CD4-positive, CD25-positive, alpha-beta regulatory T cell (primary cell): Measurements from ENCODE around the gene EBF4. TPM values are rescaled to one million over a fixed set of nuclear protein-coding genes. Genes with fewer than 3 reads are reported as not detected.

Experiments used
- ATAC-seq, 2 donors: fragments of 150-1000 bp; cut with Tn5 transposase; one replicate each; pipeline ENCODE4 v1.10.0; 2021; ENCODE audit warnings: low read depth in 2 of 2, moderate number of reproducible peaks in 2 of 2, moderate library complexity in 1 of 2
- DNase-seq, 3 donors: peaks; one replicate each; pipeline versions ENCODE4 v3.0.0 to v3.0.0-alpha.2; 2012 to 2022; ENCODE audit warnings: mixed read lengths in 1 of 3
- H3K27ac ChIP-seq: one replicate; pipeline ENCODE4 v1.7.0; 2013; ENCODE audit warnings: mild to moderate bottlenecking, low read length; ENCODE audit not compliant: insufficient read depth, poor library complexity, severe bottlenecking
- H3K27me3 ChIP-seq: one replicate; pipeline ENCODE4 v1.7.0; 2013; ENCODE audit warnings: low read length; ENCODE audit not compliant: control insufficient read depth, insufficient read depth
- H3K36me3 ChIP-seq: one replicate; pipeline ENCODE4 v1.7.0; 2013; ENCODE audit warnings: mild to moderate bottlenecking, low read length, moderate library complexity; ENCODE audit not compliant: control insufficient read depth, insufficient read depth
- H3K4me1 ChIP-seq: 2 replicates; pipeline ENCODE4 v1.7.0; 2013; ENCODE audit warnings: mild to moderate bottlenecking, low read length; ENCODE audit not compliant: insufficient read depth, control insufficient read depth, poor library complexity, severe bottlenecking
- H3K4me3 ChIP-seq: one replicate; pipeline ENCODE4 v1.7.0; 2013; ENCODE audit warnings: low read depth, mild to moderate bottlenecking, low read length, moderate library complexity
- H3K9me3 ChIP-seq, 2 experiments: 1 replicate in 1 of 2; 2 replicates in 1 of 2; pipeline ENCODE4 v1.7.0; 2013; ENCODE audit warnings: low read length in 2 of 2, mild to moderate bottlenecking in 1 of 2, moderate library complexity in 1 of 2; ENCODE audit not compliant: control insufficient read depth in 2 of 2
- H3K27ac Mint-ChIP-seq, 3 donors: one replicate each; pipeline ENCODE4 v1.8.0; 2020 to 2022; ENCODE audit warnings: mild to moderate bottlenecking in 3 of 3, mixed read lengths in 3 of 3, moderate library complexity in 2 of 3
- H3K27me3 Mint-ChIP-seq: one replicate; pipeline ENCODE4 v1.8.0; 2022; ENCODE audit warnings: mild to moderate bottlenecking, mixed read lengths
- H3K36me3 Mint-ChIP-seq: one replicate; pipeline ENCODE4 v1.8.0; 2020; ENCODE audit warnings: mixed read lengths
- H3K4me1 Mint-ChIP-seq, 4 donors: one replicate each; pipeline ENCODE4 v1.8.0; 2020 to 2022; ENCODE audit warnings: mixed read lengths in 4 of 4, mild to moderate bottlenecking in 1 of 4
- H3K4me3 Mint-ChIP-seq, 4 donors: one replicate each; pipeline ENCODE4 v1.8.0; 2020 to 2022; ENCODE audit warnings: mild to moderate bottlenecking in 4 of 4, mixed read lengths in 4 of 4, moderate library complexity in 3 of 4
- H3K9me3 Mint-ChIP-seq, 7 donors: one replicate each; pipeline ENCODE4 v1.8.0; 2020 to 2022; ENCODE audit warnings: mixed read lengths in 7 of 7, mild to moderate bottlenecking in 3 of 7, moderate library complexity in 2 of 7
- polyA plus RNA-seq, 4 donors: library from polyadenylated mRNA; unstranded; fragments of 300-500 nt; fragmentation: Illumina TruSeq; gene quantifications; one replicate each; pipeline ENCODE4 v1.2.3, GENCODE V29; 2021
- total RNA-seq: library from RNA; stranded (reverse); gene quantifications from one replicate; pipeline ENCODE4 v1.2.3, GENCODE V29; 2022

EBF4 gene
- total and polyA plus RNA-seq, 5 donors from 2014 or later, result 0.36 to 1.8 (median 0.76) TPM; not detected in 2

GRCh38 chr20:2706688-2707352 lies 14.2 kb downstream of the EBF4 start:
- H3K36me3 ChIP-seq, result no peaks in the 10 kb centered on the region
- peaks cover 1% of the 10 kb centered on the region for H3K27me3 ChIP-seq
- H3K27ac ChIP-seq, result no peak overlapping the region
- no peak for ATAC-seq
- H3K4me3 Mint-ChIP-seq, result no peak overlapping the region
- H3K4me1 Mint-ChIP-seq, result no peaks in the 10 kb centered on the region
- H3K9me3 Mint-ChIP-seq, result no peaks in the 10 kb centered on the region
- no peak overlapping the region for H3K4me3 ChIP-seq
- H3K27ac Mint-ChIP-seq, result no peak overlapping the region
- no peak for DNase-seq
- H3K27me3 Mint-ChIP-seq, result peaks cover 26% of the 10 kb centered on the region
- no peaks in the 10 kb centered on the region for H3K9me3 ChIP-seq
- H3K36me3 Mint-ChIP-seq, result no peaks in the 10 kb centered on the region
- no peaks in the 10 kb centered on the region for H3K4me1 ChIP-seq

- Mint-ChIP-seq H3K27ac (no peak overlapping the region), H3K4me1 (no peaks in the 10 kb centered on the region), H3K9me3 (no peaks in the 10 kb centered on the region), H3K27me3 (peaks cover 22% of the 10 kb centered on the region), H3K36me3 (no peaks in the 10 kb centered on the region), H3K4me3 (no peak overlapping the region)
- no peaks in the 10 kb centered on the region for H3K4me1 ChIP-seq
- no peaks in the 10 kb centered on the region for H3K36me3 ChIP-seq
- ATAC-seq (no peak), DNase-seq (no peak)
- H3K27me3 ChIP-seq, result peaks cover 8% of the 10 kb centered on the region
- H3K27ac ChIP-seq, result no peak overlapping the region
- H3K4me3 ChIP-seq, result no peak overlapping the region
- no peaks in the 10 kb centered on the region for H3K9me3 ChIP-seq
Observed at GRCh38 chr20:2707353-2708072, 14.9 kb downstream of the EBF4 start.

GRCh38 chr20:2708073-2708415 lies 15.5 kb downstream of the EBF4 start:
- no peak overlapping the region for H3K27ac Mint-ChIP-seq
- DNase-seq (no peak), ATAC-seq (no peak)
- Histone ChIP-seq H3K9me3 (no peaks in the 10 kb centered on the region), H3K4me3 (no peak overlapping the region), H3K27ac (no peak overlapping the region), H3K27me3 (peaks cover 12% of the 10 kb centered on the region), H3K4me1 (no peaks in the 10 kb centered on the region), H3K36me3 (no peaks in the 10 kb centered on the region)
- H3K9me3 Mint-ChIP-seq, result no peaks in the 10 kb centered on the region
- no peaks in the 10 kb centered on the region for H3K4me1 Mint-ChIP-seq
- H3K4me3 Mint-ChIP-seq, result no peak overlapping the region
- H3K27me3 Mint-ChIP-seq, result peaks cover 22% of the 10 kb centered on the region
- no peaks in the 10 kb centered on the region for H3K36me3 Mint-ChIP-seq

- Mint-ChIP-seq H3K9me3 (no peaks in the 10 kb centered on the region), H3K4me3 (no peak overlapping the region), H3K27ac (no peak overlapping the region), H3K36me3 (no peaks in the 10 kb centered on the region), H3K4me1 (no peaks in the 10 kb centered on the region), H3K27me3 (peaks cover 22% of the 10 kb centered on the region)
- H3K4me3 ChIP-seq, result no peak overlapping the region
- no peaks in the 10 kb centered on the region for H3K4me1 ChIP-seq
- no peak for DNase-seq
- no peak for ATAC-seq
- no peak overlapping the region for H3K27ac ChIP-seq
- H3K9me3 ChIP-seq, result no peaks in the 10 kb centered on the region
- peaks cover 12% of the 10 kb centered on the region for H3K27me3 ChIP-seq
- H3K36me3 ChIP-seq, result no peaks in the 10 kb centered on the region
Observed at GRCh38 chr20:2708665-2709064, 16.1 kb downstream of the EBF4 start.

GRCh38 chr20:2709205-2709981 lies 16.8 kb downstream of the EBF4 start:
- Histone ChIP-seq H3K27me3 (peaks cover 12% of the 10 kb centered on the region), H3K4me3 (no peak overlapping the region), H3K36me3 (no peaks in the 10 kb centered on the region), H3K4me1 (no peaks in the 10 kb centered on the region), H3K9me3 (no peaks in the 10 kb centered on the region), H3K27ac (no peak overlapping the region)
- Mint-ChIP-seq H3K27ac (no peak overlapping the region), H3K4me1 (no peaks in the 10 kb centered on the region), H3K9me3 (no peaks in the 10 kb centered on the region), H3K36me3 (no peaks in the 10 kb centered on the region), H3K27me3 (peaks cover 19% of the 10 kb centered on the region), H3K4me3 (no peak overlapping the region)
- ATAC-seq (no peak), DNase-seq (no peak)

- H3K4me3 Mint-ChIP-seq, result no peak overlapping the region
- no peaks in the 10 kb centered on the region for H3K36me3 Mint-ChIP-seq
- Histone ChIP-seq H3K4me1 (no peaks in the 10 kb centered on the region), H3K27ac (no peak overlapping the region), H3K27me3 (peaks cover 12% of the 10 kb centered on the region), H3K36me3 (no peaks in the 10 kb centered on the region), H3K9me3 (peaks cover 6% of the 10 kb centered on the region in 2 experiments), H3K4me3 (no peak overlapping the region)
- peak in 1 of 2 donors; percentile 46 for ATAC-seq
- H3K27ac Mint-ChIP-seq, result no peak overlapping the region
- peaks cover 22% of the 10 kb centered on the region for H3K27me3 Mint-ChIP-seq
- H3K4me1 Mint-ChIP-seq, result no peaks in the 10 kb centered on the region
- peak in 2 of 3 donors; percentile 57 for DNase-seq
- H3K9me3 Mint-ChIP-seq, result peaks cover 0 to 2% (median 0%) of the 10 kb centered on the region in 7 donors
Observed at GRCh38 chr20:2713285-2713684, 20.7 kb downstream of the EBF4 start.

GRCh38 chr20:2729251-2729713 lies 36.7 kb downstream of the EBF4 start:
- H3K27me3 ChIP-seq, result peaks cover 3% of the 10 kb centered on the region
- peaks cover 24% of the 10 kb centered on the region for H3K4me1 ChIP-seq
- peak overlapping the region; percentile 54 for H3K4me3 ChIP-seq
- H3K9me3 Mint-ChIP-seq, result peaks cover 0 to 13% (median 4%) of the 10 kb centered on the region in 7 donors
- peaks cover 8% of the 10 kb centered on the region for H3K36me3 Mint-ChIP-seq
- H3K4me1 Mint-ChIP-seq, result peaks cover 12 to 37% (median 19%) of the 10 kb centered on the region in 4 donors
- H3K9me3 ChIP-seq, result peaks cover 5% of the 10 kb centered on the region in 2 experiments
- H3K36me3 ChIP-seq, result no peaks in the 10 kb centered on the region
- peak overlapping the region; percentile 12 to 82 (median 72) for H3K4me3 Mint-ChIP-seq
- peak; percentile 89 to 92 for ATAC-seq
- peak in 2 of 3 donors; percentile 63 to 85 for DNase-seq
- H3K27ac Mint-ChIP-seq, result peak overlapping the region; percentile 91 to 97 (median 93)
- peak overlapping the region; percentile 66 for H3K27ac ChIP-seq
- peaks cover 39% of the 10 kb centered on the region for H3K27me3 Mint-ChIP-seq
